OCI-LY1 (cell line): Measurements from ENCODE around the gene EMC10.

Source experiments
- CTCF ChIP-seq: fragments of 200-600 bp; sonication (generic), shearing (Covaris generic); IDR thresholded peaks from 2 replicates; pipeline ENCODE4 v1.5.1; 2017; ENCODE audit warnings: mild to moderate bottlenecking, antibody characterized with exemption, low read length, moderate library complexity, mixed read lengths
- EZH2 ChIP-seq: fragments of 200-600 bp; sonication (generic), shearing (Covaris generic); IDR thresholded peaks from 2 replicates; pipeline ENCODE4 v1.8.0; 2017; ENCODE audit warnings: borderline replicate concordance, mixed run types, mild to moderate bottlenecking, antibody characterized with exemption, low read length, moderate library complexity, mixed read lengths

GRCh38 chr19:50447750-50448149 is 28.6 kb upstream of the EMC10 start:
- TF ChIP-seq CTCF (no peak), EZH2 (no peak)
